A549 (cell line): ENCODE measurements around the gene RBM4B. TPM values are rescaled to one million over a fixed set of nuclear protein-coding genes. Genes with fewer than 3 reads are reported as not detected.
A peak's percentile ranks its signal among the peaks of the same experiment; 100 is the strongest.

ENCODE experiments used
- ATAC-seq, 2 experiments: fragments of 200-7000 bp in 1 of 2; fragments of >200 bp in 1 of 2; cut with Nextera tagmentation in 1 of 2; cut with Tn5 transposase in 1 of 2; 3 replicates each; pipeline versions ENCODE4 v1.8.0 to v1.9.1; 2018 to 2020; ENCODE audit warnings: mild to moderate bottlenecking in 1 of 2, moderate library complexity in 1 of 2
- CTCF ChIA-PET: fragments of 300-600 bp; sonication (Branson Sonifier 250); formaldehyde crosslinking; extraction: SDS; loops from one replicate; lab custom pipeline; 2021; ENCODE audit warnings: antibody characterized with exemption, inconsistent platforms; lab: Yijun Ruan, JAX
- POLR2A ChIA-PET: fragments of 350-600 bp; formaldehyde crosslinking; extraction: SDS; loops from one replicate; lab custom pipeline; 2021; ENCODE audit warnings: antibody characterized with exemption, inconsistent platforms; lab: Yijun Ruan, JAX
- DNase-seq, 2 experiments: peaks; one replicate each; pipeline versions ENCODE4 v3.0.0 to v3.0.0-alpha.2; 2011 to 2016; ENCODE audit warnings: low read depth in 1 of 2, low spot score in 1 of 2
- FAIRE-seq: peaks from 2 replicates; lab custom pipeline; 2011; peaks lifted over from hg19 to GRCh38; lab: Jason Lieb, UNC
- H3K27ac ChIP-seq, 2 experiments: fragments of >200 bp; sonication (Bioruptor Twin); formaldehyde crosslinking; 3 replicates each; pipeline ENCODE4 v1.5.1; 2016 to 2017
- H3K4me1 ChIP-seq: fragments of >200 bp; sonication (Bioruptor Twin); formaldehyde crosslinking; 3 replicates; pipeline ENCODE4 v1.6.1; 2016
- H3K4me2 ChIP-seq: fragments of >200 bp; sonication (Bioruptor Twin); formaldehyde crosslinking; 3 replicates; pipeline ENCODE4 v1.6.1; 2016
- H3K4me3 ChIP-seq: fragments of >200 bp; sonication (Bioruptor Twin); formaldehyde crosslinking; 3 replicates; pipeline ENCODE4 v1.5.1; 2016
- H3K9me3 ChIP-seq: fragments of >200 bp; sonication (Bioruptor Twin); formaldehyde crosslinking; 3 replicates; pipeline ENCODE4 v1.6.1; 2016
- CBX2 ChIP-seq: fragments of 200-600 bp; sonication (generic); IDR thresholded peaks from 2 replicates; pipeline ENCODE4 v1.6.1; 2016; ENCODE audit warnings: low read depth, mild to moderate bottlenecking, borderline replicate concordance
- CBX8 ChIP-seq: fragments of 200-600 bp; sonication (generic); IDR thresholded peaks from 2 replicates; pipeline ENCODE4 v1.6.1; 2016
- CHD2 ChIP-seq: fragments of 150-350 bp; IDR thresholded peaks from 2 replicates; pipeline ENCODE4 v1.6.1; 2014; ENCODE audit warnings: low read length; ENCODE audit not compliant: partially characterized antibody
- EHMT2 ChIP-seq: fragments of 200-600 bp; sonication (generic); IDR thresholded peaks from 2 replicates; pipeline ENCODE4 v1.6.1; 2016; ENCODE audit warnings: antibody characterized with exemption, low read depth, mild to moderate bottlenecking, moderate library complexity
- ESRRA ChIP-seq: fragments of 150-350 bp; IDR thresholded peaks from 2 replicates; pipeline ENCODE4 v1.6.1; 2014; ENCODE audit warnings: mild to moderate bottlenecking, low read length, borderline replicate concordance
- FOSB ChIP-seq: fragments of 250-450 bp; sonication (Bioruptor Pico); IDR thresholded peaks from 2 replicates; pipeline ENCODE4 v1.5.0; 2020; ENCODE audit warnings: mild to moderate bottlenecking, moderate library complexity
- GATA3 ChIP-seq: IDR thresholded peaks from 2 replicates; pipeline ENCODE4 v1.6.1; 2012; ENCODE audit warnings: borderline replicate concordance
- HOXA7 ChIP-seq: fragments of 250-450 bp; sonication (Bioruptor Pico); IDR thresholded peaks from 2 replicates; pipeline ENCODE4 v1.5.0; 2020; ENCODE audit warnings: mild to moderate bottlenecking, moderate library complexity
- HOXB5 ChIP-seq: fragments of 250-450 bp; sonication (Bioruptor Pico); IDR thresholded peaks from 2 replicates; pipeline ENCODE4 v1.5.0; 2020; ENCODE audit warnings: mild to moderate bottlenecking, moderate library complexity
- KDM1A ChIP-seq: fragments of 200-600 bp; sonication (generic); IDR thresholded peaks from 2 replicates; pipeline ENCODE4 v1.6.1; 2016; ENCODE audit warnings: low read depth, mild to moderate bottlenecking
- KDM5A ChIP-seq: fragments of 200-600 bp; sonication (generic); IDR thresholded peaks from 2 replicates; pipeline ENCODE4 v1.6.1; 2016; ENCODE audit warnings: antibody characterized with exemption, mild to moderate bottlenecking
- MAFK ChIP-seq: fragments of 450-650 bp; IDR thresholded peaks from 2 replicates; pipeline ENCODE4 v1.6.1; 2014; ENCODE audit not compliant: partially characterized antibody
- MYC ChIP-seq: IDR thresholded peaks from 2 replicates; pipeline ENCODE4 v1.6.1; 2012; ENCODE audit warnings: mild to moderate bottlenecking, inconsistent platforms, low read length, improper control_type of control experiment, borderline replicate concordance
- NR3C1 ChIP-seq: fragments of >200 bp; sonication (Bioruptor Twin); formaldehyde crosslinking; IDR thresholded peaks from 3 replicates; pipeline ENCODE4 v1.6.1; 2017
- PHF8 ChIP-seq: fragments of 200-600 bp; sonication (generic); IDR thresholded peaks from 2 replicates; pipeline ENCODE4 v1.6.1; 2016; ENCODE audit warnings: low read depth, mild to moderate bottlenecking, antibody characterized with exemption, moderate library complexity, borderline replicate concordance
- POLR2AphosphoS2 ChIP-seq: conservative IDR thresholded peaks from 2 replicates; pipeline ENCODE4 v1.6.1; 2012; ENCODE audit warnings: low read length, improper control_type of control experiment, inconsistent platforms
- TFCP2L1 ChIP-seq: fragments of 250-450 bp; sonication (Bioruptor Pico); IDR thresholded peaks from 2 replicates; pipeline ENCODE4 v1.5.0; 2021; ENCODE audit warnings: mild to moderate bottlenecking
- ZSCAN20 ChIP-seq: fragments of 250-450 bp; sonication (Bioruptor Pico); IDR thresholded peaks from 2 replicates; pipeline ENCODE4 v1.8.0; 2022; ENCODE audit warnings: mild to moderate bottlenecking, moderate library complexity
- WGBS: methylation state at CpG from one replicate; pipeline ENCODE4 v1.1.6; 2017; ENCODE audit errors: missing lambda C conversion rate; 5-methylcytosine and 5-hydroxymethylcytosine counted together
- polyA plus RNA-seq, 4 experiments: library from polyadenylated mRNA; depleted of rRNA in 3 of 4; stranded (reverse); fragments of >200 nt; fragmentation: RNase III in 1 of 4; extraction: RNeasy Plus Mini Kit Qiagen cat#74134 plus additional on column Dnase treatment in 1 of 4; gene quantifications; 2 replicates in 3 of 4; 3 replicates in 1 of 4; pipeline ENCODE4 v1.2.3, GENCODE V29; 2011 to 2017
- TF ChIP-seq, protein P1 (sequence below): IDR thresholded peaks from 2 replicates; pipeline ENCODE4 v1.6.1; 2012; ENCODE audit warnings: low read depth, borderline replicate concordance
- TF ChIP-seq, protein P2 (sequence below): fragments of 150-350 bp; IDR thresholded peaks from 2 replicates; pipeline ENCODE4 v1.6.1; 2014; ENCODE audit warnings: low read depth, mild to moderate bottlenecking, low read length
- TF ChIP-seq, protein P3 (sequence below): fragments of >200 bp; sonication (Bioruptor Twin); formaldehyde crosslinking; IDR thresholded peaks from 3 replicates; pipeline ENCODE4 v1.5.1; 2016
- TF ChIP-seq, protein P4 (sequence below): fragments of 200-600 bp; sonication (generic); IDR thresholded peaks from 2 replicates; pipeline ENCODE4 v1.6.1; 2016; ENCODE audit warnings: antibody characterized with exemption, mild to moderate bottlenecking, moderate library complexity

The RBM4B gene
- polyA plus RNA-seq, 2 of the 4 experiments (the other 2 are of a cell fraction), result 28.0 to 32.7 TPM

DNA sequence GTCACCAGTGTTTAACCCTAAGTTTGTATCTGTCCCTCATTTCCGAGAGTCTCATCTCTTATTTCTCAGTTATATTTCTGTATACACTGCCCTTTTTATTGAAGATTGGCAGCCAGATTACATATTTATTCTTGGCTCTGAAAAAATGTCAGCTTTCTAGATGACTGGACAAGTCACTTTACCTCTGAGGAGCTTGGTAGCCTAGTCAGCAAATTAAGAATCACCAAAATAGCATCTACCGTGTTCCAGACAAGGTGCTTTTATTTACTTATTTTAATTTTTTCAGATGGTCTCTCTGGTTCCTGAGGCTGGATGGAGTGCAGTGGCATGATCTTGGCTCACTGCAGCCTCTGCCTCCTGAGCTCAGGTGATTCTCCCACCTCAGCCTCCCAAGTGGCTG lies 44.7 kb downstream of the RBM4B start:
- ATAC-seq (no peak), DNase-seq (no peak), FAIRE-seq (no peak)
- 92% methylated on average over 2 of the region's 2 CpGs for WGBS
- Histone ChIP-seq H3K27ac (no peak overlapping the region), H3K4me1 (peaks cover 8% of the 10 kb centered on the region; the same call in 2 of the 3 replicates), H3K4me3 (no peak overlapping the region), H3K4me2 (no peak overlapping the region), H3K9me3 (no peaks in the 10 kb centered on the region)
- ChIA-PET CTCF (interaction anchor here (0.6 to 1.7 kb wide), 6 partner anchors 9 to 45 kb away, joined by 3 to 5 read pairs (median 4); partner anchors contain the start of genes CCDC87, CCS, RBM14 and RBM4B), POLR2A (no interaction called here)
- TF ChIP-seq CBX2, result no peak
- TF ChIP-seq MAFK, result peak; percentile 55

DNA sequence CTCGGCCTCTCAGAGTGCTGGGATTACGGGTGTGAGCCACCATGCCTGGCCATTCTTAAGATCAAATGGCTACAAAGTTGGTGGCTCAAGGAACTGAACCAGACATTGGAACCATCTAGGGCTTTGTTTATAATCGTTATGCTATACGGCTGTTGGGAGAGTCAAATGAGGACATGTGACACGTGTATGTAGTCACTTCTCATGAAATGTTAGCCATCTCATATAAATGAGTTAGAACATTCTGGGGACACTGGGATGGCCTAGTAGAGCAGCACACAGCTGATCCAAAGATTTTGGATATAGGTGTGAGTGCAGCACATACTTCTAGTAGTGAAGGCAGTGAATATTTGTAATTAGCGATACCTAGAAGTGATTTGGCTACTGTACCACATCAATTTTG lies 45.8 kb downstream of the RBM4B start:
- Histone ChIP-seq H3K9me3 (no peaks in the 10 kb centered on the region), H3K4me2 (no peak overlapping the region), H3K27ac (no peak overlapping the region), H3K4me1 (no peaks in the 10 kb centered on the region), H3K4me3 (no peak overlapping the region)
- ChIA-PET CTCF (interaction anchor here (1.0 to 1.4 kb wide), 2 partner anchors 8 to 52 kb away, joined by 3 to 4 read pairs; no protein-coding TSS in a partner anchor), POLR2A (no interaction called here)
- FAIRE-seq, result no peak
- 94% methylated on average over 6 of the region's 6 CpGs for WGBS
- TF ChIP-seq TFCP2L1 (CRISPR knock-in tag) (no peak), KDM5A (no peak), HOXB5 (CRISPR knock-in tag) (no peak), HOXA7 (CRISPR knock-in tag) (no peak), EHMT2 (no peak), NR3C1 (no peak), PHF8 (no peak), FOSB (CRISPR knock-in tag) (no peak), ESRRA (no peak), POLR2AphosphoS2 (no peak), ZSCAN20 (no peak), MYC (no peak), CHD2 (no peak), KDM1A (no peak), CBX8 (no peak), GATA3 (no peak)
- TF ChIP-seq, protein P1, sequence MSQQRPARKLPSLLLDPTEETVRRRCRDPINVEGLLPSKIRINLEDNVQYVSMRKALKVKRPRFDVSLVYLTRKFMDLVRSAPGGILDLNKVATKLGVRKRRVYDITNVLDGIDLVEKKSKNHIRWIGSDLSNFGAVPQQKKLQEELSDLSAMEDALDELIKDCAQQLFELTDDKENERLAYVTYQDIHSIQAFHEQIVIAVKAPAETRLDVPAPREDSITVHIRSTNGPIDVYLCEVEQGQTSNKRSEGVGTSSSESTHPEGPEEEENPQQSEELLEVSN, result no peak
- TF ChIP-seq, protein P2, sequence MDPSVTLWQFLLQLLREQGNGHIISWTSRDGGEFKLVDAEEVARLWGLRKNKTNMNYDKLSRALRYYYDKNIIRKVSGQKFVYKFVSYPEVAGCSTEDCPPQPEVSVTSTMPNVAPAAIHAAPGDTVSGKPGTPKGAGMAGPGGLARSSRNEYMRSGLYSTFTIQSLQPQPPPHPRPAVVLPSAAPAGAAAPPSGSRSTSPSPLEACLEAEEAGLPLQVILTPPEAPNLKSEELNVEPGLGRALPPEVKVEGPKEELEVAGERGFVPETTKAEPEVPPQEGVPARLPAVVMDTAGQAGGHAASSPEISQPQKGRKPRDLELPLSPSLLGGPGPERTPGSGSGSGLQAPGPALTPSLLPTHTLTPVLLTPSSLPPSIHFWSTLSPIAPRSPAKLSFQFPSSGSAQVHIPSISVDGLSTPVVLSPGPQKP, result no peak
- TF ChIP-seq, protein P3, sequence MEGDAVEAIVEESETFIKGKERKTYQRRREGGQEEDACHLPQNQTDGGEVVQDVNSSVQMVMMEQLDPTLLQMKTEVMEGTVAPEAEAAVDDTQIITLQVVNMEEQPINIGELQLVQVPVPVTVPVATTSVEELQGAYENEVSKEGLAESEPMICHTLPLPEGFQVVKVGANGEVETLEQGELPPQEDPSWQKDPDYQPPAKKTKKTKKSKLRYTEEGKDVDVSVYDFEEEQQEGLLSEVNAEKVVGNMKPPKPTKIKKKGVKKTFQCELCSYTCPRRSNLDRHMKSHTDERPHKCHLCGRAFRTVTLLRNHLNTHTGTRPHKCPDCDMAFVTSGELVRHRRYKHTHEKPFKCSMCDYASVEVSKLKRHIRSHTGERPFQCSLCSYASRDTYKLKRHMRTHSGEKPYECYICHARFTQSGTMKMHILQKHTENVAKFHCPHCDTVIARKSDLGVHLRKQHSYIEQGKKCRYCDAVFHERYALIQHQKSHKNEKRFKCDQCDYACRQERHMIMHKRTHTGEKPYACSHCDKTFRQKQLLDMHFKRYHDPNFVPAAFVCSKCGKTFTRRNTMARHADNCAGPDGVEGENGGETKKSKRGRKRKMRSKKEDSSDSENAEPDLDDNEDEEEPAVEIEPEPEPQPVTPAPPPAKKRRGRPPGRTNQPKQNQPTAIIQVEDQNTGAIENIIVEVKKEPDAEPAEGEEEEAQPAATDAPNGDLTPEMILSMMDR, result no peak
- TF ChIP-seq, protein P4, sequence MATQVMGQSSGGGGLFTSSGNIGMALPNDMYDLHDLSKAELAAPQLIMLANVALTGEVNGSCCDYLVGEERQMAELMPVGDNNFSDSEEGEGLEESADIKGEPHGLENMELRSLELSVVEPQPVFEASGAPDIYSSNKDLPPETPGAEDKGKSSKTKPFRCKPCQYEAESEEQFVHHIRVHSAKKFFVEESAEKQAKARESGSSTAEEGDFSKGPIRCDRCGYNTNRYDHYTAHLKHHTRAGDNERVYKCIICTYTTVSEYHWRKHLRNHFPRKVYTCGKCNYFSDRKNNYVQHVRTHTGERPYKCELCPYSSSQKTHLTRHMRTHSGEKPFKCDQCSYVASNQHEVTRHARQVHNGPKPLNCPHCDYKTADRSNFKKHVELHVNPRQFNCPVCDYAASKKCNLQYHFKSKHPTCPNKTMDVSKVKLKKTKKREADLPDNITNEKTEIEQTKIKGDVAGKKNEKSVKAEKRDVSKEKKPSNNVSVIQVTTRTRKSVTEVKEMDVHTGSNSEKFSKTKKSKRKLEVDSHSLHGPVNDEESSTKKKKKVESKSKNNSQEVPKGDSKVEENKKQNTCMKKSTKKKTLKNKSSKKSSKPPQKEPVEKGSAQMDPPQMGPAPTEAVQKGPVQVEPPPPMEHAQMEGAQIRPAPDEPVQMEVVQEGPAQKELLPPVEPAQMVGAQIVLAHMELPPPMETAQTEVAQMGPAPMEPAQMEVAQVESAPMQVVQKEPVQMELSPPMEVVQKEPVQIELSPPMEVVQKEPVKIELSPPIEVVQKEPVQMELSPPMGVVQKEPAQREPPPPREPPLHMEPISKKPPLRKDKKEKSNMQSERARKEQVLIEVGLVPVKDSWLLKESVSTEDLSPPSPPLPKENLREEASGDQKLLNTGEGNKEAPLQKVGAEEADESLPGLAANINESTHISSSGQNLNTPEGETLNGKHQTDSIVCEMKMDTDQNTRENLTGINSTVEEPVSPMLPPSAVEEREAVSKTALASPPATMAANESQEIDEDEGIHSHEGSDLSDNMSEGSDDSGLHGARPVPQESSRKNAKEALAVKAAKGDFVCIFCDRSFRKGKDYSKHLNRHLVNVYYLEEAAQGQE, result no peak
- DNase-seq, result no peak
- ATAC-seq, result no peak
